Glomerular visceral epithelial cell (primary cell): ENCODE data around the gene PFKM.
"Not testable (repeated sequence)": the region's sequence is repeated elsewhere in the genome, so short reads cannot be mapped to it uniquely, and the experiment has no call there.

Source experiments
- DNase-seq: peaks from one replicate; pipeline ENCODE4 v3.0.0-alpha.2; 2016; ENCODE audit errors: extremely low spot score

Gene PFKM

DNA sequence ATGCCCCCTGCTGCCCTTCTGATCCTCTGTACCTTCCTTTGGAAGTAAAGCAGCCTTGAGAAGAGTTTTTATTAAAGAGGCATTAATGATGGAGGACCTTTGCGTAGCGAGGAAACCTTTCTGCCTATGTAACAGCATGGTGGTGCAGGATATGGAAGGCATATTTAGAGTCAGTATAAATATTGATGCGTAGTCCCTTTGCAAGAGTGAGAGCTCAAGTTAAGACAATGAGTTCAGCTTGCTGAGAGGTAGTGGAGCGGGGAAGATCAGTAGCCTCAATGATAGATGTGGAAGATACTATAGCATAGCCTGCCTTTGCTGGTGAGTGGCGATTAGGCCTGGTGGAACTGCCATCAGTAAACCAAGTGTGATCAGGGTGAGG lies 7.9 kb upstream of the PFKM start:
- DNase-seq, result not testable (repeated sequence)

DNA sequence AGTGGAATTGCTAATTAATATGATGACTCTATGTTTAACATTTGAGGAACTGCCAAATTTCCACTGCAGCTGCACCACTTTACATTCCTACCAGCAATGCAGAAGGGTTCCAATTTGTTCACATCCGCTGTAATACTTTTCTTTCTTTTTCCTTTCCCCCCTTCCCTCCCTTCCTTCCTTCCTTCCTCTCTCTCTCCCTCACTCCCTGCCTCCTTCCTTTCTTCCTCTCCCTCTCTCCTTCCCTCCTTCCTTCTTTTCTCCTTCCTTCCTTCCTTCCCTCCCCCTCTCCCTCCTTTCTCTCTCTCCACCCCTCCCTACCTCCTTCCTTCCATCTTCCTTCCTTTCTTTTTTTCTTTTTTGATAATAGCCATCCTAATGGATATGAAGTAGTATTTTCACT lies 3.2 kb upstream of the PFKM start:
- no peak for DNase-seq

DNA sequence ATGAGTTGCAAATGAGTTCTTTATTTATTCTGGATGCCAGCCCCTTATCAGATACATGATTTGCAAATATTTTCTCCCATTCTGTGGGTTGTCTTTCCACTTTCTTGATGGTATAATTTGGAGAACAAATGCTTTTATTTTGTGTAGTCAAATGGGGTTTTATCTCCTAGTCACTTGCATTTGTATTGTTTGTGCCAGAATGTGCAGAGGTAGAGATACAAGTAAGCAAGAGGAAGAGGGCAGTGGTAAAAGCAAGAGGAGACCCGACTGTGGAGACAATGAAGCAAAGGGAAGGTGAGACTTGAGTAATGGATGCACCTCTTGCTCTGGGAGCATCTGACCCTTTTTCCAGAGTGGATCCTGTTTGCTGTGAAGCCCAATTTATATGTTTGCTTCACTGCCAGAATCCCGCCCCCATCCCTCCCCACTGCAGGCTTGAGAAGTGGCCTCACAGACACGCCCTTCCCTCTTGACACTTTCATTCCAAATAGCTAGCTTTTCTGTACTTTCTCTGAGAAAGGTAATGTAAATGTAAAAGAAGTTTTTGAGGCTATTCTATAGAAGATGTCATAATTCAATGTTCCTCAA lies 786 bp upstream of the PFKM start:
- DNase-seq, result no peak

DNA sequence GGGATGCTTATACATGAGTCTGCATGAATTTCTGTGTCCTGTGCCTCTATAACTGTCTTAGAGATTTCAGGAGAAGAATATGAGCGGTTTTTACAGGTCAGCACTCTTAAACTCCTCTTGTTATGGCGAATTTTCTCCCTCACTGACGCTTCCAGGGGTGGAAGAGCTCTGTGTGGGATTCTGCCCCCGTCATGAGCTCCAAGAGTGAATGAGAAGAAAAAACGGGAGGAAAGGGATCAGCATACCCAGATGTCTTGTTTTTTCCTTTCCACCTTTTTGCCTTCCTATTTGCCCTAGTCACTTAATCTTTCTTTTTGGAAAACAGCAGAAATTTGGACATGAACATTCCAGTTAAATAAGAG lies 651 bp downstream of the PFKM start:
- DNase-seq, result no peak

DNA sequence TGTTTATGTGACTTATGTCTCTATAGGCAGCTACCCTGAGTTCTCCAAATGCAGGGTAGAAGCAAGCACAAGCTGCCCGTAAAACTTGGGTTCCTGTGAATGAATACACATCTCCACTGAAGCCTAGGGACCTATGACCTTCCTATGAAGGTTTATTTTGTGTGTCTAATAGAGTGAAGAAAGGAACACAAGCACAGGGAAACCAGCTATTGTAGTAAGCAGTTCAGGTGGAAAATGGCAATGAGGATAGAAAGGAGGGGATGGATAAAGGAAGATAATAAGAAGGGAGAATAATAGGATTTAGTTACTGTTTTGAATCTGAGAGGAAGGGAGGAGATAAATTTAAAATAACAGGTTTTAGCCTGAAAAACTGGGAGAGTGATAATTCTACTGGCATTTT lies 2.4 kb downstream of the PFKM start:
- no peak for DNase-seq

DNA sequence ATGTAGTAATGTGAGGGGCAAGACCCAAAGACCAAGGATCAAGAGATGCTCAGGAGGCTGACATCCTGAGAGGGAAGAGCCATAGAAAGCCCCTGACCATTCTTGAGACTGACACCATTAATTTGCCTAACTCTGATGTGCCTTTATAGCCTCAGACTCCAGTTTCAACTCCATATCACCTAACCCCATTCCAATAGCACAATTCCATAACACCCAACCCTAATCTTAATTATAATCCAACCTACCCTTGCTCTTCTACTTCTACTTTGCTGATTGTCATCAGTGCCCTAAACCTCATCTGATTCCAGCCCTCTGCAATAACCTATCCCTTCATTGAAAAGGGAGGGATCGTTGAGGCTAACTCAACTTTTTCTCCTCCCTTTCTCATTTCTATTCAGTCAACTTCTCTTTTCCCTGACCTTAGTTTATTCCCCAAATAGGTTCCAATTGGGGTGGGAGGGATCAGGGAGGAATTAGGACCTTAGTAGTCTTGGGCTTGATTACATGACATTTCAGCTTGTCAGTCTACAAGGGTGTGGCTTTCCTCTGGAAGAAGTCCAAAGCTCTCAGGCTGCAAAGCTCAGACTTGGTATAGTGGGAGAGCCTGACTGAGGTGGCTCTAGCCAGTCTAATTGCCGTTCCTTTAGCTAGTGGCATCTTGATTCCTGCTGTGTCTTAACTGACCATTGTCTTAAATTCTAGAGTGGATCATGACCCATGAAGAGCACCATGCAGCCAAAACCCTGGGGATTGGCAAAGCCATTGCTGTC lies 3.1 kb downstream of the PFKM start:
- DNase-seq, result no peak

DNA sequence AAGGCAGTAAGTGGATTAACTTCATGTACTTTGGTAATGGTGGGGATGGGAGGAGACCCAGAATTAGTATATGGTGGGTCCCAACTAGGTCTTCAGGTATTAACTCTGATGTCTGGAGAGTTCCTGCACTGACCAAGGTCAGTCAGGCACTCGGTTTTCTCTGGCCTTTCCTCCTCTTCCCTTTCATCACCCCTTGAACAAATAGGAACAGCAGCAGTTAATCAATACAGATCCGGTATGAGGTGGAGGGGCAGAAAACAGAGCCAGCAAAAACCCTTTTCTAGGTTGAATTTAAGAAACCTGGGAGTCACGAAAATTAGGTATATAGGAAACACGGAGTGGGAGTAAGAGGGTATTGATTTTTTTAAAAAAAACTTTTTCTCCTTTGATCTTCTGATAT lies 4.0 kb downstream of the PFKM start:
- DNase-seq, result no peak

DNA sequence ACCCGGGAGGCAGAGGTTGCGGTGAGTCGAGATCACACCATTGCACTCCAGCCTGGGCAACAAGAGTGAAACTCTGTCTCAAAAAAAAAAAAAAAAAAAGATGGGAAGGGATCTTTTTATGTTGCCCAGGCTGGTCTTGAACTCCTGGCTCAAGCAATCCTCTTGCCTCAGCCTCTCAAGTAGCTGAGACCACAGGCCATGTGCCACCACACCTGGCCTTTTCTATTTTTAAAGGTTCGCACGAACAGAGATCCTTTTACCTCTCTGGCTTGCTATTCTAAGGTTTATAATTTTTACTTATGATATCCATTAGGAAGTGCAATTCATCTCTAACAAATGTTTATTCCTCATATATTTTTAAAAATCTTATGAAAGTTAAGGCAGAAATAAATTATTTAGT lies 6.4 kb downstream of the PFKM start:
- DNase-seq, result not testable (repeated sequence)

DNA sequence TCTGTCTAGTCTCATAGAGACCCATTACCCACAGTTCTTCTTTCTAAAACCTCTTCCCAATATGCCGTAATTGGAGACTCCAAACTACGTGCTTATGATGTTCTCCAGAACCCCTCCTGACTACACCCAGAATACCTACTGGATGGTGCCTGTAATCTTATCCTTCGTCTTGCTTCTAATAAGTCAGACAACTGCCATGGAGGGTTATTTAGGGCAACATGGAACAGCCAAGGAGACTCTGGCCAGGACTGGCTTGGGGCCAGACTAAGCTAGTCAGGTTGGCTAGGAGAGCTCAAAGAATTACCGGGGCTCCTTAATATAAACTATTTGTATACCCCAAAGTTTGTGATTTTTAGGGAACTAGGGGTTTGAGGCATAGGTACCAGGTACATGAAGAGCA lies 6.8 kb downstream of the PFKM start:
- no peak for DNase-seq

DNA sequence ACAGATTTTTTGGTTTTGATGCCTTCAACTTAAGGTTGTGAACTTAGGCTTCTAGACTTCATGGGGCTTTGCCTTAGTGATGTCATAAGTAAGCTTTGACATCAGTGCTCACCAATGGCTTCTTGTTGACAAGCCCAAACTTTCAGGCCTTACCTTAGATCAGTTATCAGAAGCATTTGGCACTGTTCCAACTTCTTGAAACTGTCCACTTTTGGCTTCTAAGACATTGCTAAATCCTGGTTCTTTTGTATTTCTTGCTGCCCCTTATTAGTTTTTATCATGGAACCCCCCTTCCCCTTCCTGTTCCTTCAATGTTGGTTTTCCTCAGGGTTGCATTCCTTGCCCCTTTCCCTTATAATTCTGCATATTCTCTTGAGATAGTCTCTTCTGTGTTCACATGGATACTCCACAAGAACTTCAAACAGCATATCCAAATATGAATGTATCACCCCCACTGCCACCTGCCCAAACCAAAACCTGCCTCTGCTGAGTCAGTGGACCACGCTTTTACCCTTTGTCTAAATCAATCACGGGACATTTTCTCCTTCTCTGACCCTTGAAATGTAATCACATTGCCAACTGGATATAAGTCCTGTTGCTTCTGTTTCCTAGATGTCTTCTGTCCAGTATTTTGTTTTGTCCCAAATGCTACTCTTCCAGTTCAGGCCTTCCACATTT lies 7.9 kb downstream of the PFKM start:
- no peak for DNase-seq

DNA sequence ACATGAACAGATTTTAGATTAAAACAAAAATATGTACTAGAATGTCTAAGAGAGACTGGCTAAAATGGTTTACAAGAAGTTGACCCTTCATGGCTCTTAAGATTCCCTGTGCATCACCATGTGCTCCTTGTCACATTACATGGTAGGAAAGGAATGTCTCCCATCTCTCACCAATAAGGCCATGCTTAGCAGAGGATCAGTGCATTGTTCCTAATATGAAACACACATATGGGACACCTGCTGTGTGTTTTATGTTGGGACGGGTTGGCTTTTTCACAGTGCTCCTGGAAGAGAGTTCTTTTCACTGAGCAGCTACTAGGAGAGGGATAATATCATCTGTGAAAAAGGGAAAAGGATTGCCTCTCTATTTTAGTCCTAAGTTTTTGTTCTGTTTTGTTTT lies 9.6 kb downstream of the PFKM start:
- DNase-seq, result no peak

DNA sequence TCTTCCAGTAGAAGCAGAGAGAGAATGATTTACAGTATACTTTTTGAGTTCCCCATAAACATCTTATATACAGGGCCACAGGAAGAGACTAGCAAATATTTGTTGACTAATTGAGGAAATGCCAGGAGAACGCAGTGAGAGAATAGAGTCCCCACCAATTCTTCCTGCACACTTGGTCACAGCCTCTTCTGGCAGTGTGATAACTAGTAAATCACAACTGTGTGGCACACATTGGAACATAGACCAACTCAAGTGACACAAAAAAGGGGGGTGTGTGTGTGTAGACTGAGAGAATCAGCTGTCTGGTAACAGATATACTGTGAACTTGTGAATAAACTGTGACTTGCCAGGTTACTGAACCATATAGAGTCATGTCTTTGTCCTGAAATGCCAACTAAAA lies 10.2 kb downstream of the PFKM start:
- DNase-seq, result no peak

DNA sequence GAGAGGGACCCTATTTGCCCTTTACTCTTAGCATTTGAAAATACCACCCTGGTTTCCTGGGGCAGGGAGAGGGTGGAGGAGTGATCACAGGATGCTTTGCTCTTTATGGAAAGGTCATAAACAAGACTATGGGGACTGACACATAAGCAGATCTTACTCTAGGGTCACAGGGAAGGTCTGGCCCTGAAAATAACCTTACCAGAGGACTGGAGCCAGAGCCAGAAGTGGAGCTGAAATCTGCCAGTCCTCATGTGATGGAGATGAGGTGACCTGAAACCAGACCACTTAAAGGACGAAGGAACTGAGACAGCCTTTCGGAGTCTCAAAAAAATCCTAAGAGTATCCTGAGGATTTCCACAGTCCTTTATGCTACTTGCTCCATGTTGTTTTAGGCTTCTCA lies 12.4 kb downstream of the PFKM start:
- DNase-seq, result no peak

DNA sequence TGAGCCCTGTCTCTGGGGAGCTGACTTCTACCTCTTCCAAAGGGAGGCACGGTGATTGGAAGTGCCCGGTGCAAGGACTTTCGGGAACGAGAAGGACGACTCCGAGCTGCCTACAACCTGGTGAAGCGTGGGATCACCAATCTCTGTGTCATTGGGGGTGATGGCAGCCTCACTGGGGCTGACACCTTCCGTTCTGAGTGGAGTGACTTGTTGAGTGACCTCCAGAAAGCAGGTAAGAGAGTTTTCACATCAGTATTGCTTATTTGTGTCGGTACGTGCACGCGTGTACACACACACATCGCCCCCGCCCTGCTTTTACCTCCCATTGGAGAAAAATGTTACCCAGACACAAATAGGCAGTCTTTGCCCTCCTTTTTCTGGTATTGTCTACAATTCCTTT lies 13.7 kb downstream of the PFKM start:
- DNase-seq, result no peak

DNA sequence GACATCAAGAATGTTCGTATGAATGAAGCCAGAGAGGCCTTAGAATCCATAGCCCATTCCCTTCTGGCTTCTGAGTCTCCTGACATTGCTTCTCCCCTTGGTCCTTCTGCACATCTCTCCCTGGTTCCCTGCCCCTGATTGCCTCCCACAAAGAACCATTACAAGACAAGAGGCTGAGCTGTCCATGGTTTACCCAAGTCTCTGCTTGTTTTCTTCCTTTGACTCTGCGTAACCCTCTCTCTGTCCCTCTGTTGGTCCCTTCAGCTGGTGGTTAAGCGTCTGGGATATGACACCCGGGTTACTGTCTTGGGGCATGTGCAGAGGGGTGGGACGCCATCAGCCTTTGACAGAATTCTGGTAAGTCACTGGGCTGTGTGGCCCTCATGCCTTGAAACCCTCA lies 15.9 kb downstream of the PFKM start:
- DNase-seq, result no peak

DNA sequence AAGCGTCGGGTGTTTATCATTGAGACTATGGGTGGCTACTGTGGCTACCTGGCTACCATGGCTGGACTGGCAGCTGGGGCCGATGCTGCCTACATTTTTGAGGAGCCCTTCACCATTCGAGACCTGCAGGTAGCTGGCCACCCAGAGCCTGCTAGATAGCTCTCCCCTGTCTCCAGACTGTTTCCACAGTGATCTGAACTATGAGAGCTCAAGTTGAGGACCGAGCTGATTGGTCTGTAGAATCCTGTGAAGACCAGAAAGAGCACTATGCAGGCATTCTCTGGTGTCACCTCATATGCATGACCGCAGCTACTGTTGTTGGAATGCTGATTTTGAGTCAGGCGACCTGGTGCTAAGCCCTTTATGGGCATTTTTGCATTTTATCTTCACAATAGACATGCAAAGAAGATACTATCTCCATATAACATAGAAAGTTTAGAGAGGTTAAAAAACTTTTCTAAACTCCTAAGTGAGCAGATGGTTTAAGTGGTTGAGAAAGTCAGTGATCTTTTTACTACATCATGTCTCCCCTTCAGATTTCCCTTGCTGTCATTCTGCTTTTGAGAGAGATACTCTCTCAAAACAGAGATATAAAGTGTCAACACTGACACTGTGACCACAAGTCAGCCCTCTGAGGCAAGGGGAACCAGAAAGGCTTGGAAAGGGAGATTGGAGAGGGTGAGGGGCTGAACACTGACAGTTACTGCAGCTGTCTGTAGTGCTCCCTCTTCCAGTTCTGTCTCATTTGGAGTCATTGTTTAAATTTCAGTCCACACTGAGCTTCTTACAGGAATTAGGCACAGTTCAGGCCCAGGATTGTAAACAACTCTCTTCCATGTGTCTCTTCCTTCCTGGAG lies 23.9 kb downstream of the PFKM start:
- no peak for DNase-seq

DNA sequence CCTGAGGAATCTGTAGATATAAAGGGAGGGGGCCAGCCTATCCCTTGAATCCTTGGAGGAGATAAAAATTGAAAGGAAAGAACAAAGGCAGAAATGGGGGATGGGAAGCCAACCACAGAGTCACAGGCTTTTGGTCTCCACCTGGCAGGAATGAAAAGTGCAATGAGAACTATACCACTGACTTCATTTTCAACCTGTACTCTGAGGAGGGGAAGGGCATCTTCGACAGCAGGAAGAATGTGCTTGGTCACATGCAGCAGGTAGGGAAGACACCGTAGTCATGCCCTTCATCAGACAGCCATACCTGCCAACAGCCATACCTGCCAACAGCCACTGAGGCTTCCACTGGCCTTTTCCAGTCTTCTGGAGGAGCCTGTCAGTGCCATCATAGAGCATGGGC lies 24.7 kb downstream of the PFKM start:
- DNase-seq, result no peak

DNA sequence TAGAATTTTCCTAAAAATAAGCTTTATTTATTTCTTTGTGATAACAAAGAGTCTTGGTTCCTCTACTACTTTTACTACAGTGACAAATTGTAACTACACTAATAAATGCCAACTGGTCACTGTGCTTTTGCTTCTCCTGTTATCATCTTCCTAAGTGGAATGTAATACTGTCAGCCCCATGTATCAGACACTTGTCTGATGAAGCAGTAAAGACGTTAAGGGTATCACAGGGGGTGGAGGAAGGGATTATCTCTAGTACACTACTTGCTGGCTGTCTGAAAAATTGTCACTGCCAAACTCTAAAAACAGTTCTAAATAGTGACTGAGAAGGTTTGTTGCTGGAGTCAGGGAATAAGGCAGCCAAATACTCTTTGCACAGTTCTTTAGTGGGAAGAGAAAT lies 26.8 kb downstream of the PFKM start:
- no peak for DNase-seq

DNA sequence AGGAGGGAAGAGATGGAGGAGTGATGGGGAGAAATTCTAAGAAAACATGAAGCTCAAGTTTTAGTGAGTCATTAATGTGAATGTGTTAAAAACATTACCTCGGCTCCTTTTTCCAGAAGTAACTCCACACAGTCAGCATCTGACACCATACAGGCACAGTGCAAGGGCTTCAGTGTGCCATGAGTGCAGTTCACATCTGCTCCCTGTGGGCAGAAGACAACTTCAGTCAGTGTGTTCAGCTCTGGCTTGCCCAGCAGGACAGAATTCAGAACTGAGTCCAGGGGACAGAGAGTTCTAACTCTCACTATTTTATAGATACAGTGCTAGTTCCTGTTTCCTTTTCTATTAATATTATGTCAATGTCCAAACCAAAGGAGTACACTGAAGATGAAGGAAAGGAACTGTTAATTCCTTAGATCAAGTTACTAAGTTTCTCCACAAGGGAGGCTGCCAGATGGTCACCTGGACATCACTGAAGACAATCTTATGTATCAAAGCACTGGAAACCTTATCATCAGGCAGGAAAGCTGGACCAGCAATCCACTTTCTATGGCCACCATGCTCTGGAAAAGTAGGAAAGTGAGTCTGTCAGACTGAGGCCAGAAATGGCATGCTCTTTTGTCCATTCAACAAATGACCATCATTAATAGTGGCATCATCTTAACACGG lies 32.1 kb downstream of the PFKM start:
- no peak for DNase-seq

DNA sequence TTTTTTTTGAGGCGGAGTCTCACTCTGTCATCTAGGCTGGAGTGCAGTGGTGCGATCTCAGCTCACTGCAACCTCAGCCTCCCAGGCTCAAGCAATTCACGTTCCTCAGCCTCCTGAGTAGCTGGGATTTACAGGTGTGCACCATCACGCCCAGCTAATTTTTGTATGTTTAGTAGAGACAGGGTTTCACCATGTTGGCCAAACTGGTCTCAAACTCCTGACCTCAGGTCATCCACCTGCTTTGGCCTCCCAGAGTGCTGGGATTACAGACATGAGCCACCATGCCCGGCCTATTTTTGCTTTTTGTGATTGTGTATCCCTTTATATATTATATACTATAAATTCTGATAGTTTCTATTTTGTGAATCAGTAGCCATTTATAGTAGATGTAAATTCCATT lies 36.6 kb downstream of the PFKM start:
- not testable (repeated sequence) for DNase-seq

DNA sequence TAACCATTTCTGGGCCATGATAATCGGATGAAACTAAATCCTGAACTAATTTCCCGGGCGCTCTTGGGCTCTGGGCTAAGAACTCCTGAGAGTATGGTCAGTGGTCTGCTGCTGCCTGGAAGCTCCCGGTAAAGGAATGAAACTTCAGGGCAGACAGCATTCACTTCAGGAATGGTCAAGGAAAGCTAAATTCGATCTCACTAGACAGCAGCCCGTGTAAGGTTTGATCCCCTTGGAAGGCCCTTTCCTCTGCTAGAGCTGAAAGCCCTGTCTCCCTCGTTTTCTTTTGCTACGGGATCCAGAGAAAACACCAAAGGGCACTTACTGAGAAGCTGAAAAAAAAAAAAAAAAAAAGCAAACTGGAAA lies 37.5 kb downstream of the PFKM start:
- DNase-seq, result peak; percentile 2
